H9 (cell line): ENCODE data around the gene SRXN1. TPM values are rescaled to one million over a fixed set of nuclear protein-coding genes. Genes with fewer than 3 reads are reported as not detected.

Experiments
- DNase-seq: peaks from one replicate; pipeline ENCODE4 v3.0.0-alpha.2; 2017
- H2AFZ ChIP-seq: one replicate; pipeline ENCODE4 v1.6.1; 2013; ENCODE audit warnings: mild to moderate bottlenecking, low read length, control low read depth, moderate library complexity
- H2AK5ac ChIP-seq: 2 replicates; pipeline ENCODE4 v1.6.1; 2013; ENCODE audit warnings: low read length, control low read depth, mixed read lengths; ENCODE audit not compliant: insufficient read length
- H2BK120ac ChIP-seq: one replicate; pipeline ENCODE4 v1.6.1; 2013; ENCODE audit warnings: low read depth, mild to moderate bottlenecking, low read length, control low read depth, inconsistent platforms; ENCODE audit not compliant: poor library complexity, severe bottlenecking
- H2BK12ac ChIP-seq: 2 replicates; pipeline ENCODE4 v1.6.1; 2013; ENCODE audit warnings: low read length, control low read depth, mixed read lengths, low read depth; ENCODE audit not compliant: insufficient read length
- H2BK15ac ChIP-seq: 2 replicates; pipeline ENCODE4 v1.6.1; 2013; ENCODE audit warnings: low read depth, low read length, control low read depth
- H2BK20ac ChIP-seq: one replicate; pipeline ENCODE4 v1.6.1; 2013; ENCODE audit warnings: low read depth, mild to moderate bottlenecking, low read length, control low read depth, inconsistent platforms; ENCODE audit not compliant: poor library complexity, severe bottlenecking
- H2BK5ac ChIP-seq: 2 replicates; pipeline ENCODE4 v1.6.1; 2013; ENCODE audit warnings: low read length, control low read depth, mixed read lengths; ENCODE audit not compliant: insufficient read length
- H3K14ac ChIP-seq: 2 replicates; pipeline ENCODE4 v1.6.1; 2013; ENCODE audit warnings: low read length, control low read depth; ENCODE audit not compliant: insufficient read depth
- H3K18ac ChIP-seq: 2 replicates; pipeline ENCODE4 v1.6.1; 2013; ENCODE audit warnings: low read depth, mild to moderate bottlenecking, mixed read lengths, low read length, control low read depth; ENCODE audit not compliant: insufficient read length
- H3K23ac ChIP-seq: 2 replicates; pipeline ENCODE4 v1.6.1; 2013; ENCODE audit warnings: low read length, control low read depth, mixed read lengths, low read depth; ENCODE audit not compliant: insufficient read length
- H3K23me2 ChIP-seq: 2 replicates; pipeline ENCODE4 v1.6.1; 2013; ENCODE audit warnings: low read depth, mild to moderate bottlenecking, mixed read lengths, low read length, control low read depth; ENCODE audit not compliant: insufficient read length, poor library complexity, severe bottlenecking
- H3K27ac ChIP-seq: 2 replicates; pipeline ENCODE4 v1.5.1; 2013; ENCODE audit warnings: low read length, control low read depth, mixed read lengths, low read depth; ENCODE audit not compliant: insufficient read length
- H3K27me3 ChIP-seq: 2 replicates; pipeline ENCODE4 v1.6.1; 2013; ENCODE audit warnings: low read length, control low read depth, inconsistent platforms; ENCODE audit not compliant: insufficient read depth
- H3K4ac ChIP-seq: 2 replicates; pipeline ENCODE4 v1.6.1; 2013; ENCODE audit warnings: low read depth, mild to moderate bottlenecking, control low read depth, inconsistent platforms, low read length, moderate library complexity
- H3K4me1 ChIP-seq: 2 replicates; pipeline ENCODE4 v1.6.1; 2013; ENCODE audit warnings: low read length, control low read depth, inconsistent platforms; ENCODE audit not compliant: insufficient read depth
- H3K4me2 ChIP-seq: 2 replicates; pipeline ENCODE4 v1.6.1; 2013; ENCODE audit warnings: low read length, control low read depth, mixed read lengths; ENCODE audit not compliant: insufficient read length, insufficient read depth
- H3K56ac ChIP-seq: 2 replicates; pipeline ENCODE4 v1.6.1; 2013; ENCODE audit warnings: low read depth, mild to moderate bottlenecking, mixed read lengths, low read length, control low read depth; ENCODE audit not compliant: insufficient read length
- H3K79me1 ChIP-seq: 2 replicates; pipeline ENCODE4 v1.6.1; 2013; ENCODE audit warnings: low read depth, mild to moderate bottlenecking, moderate library complexity, low read length, control low read depth, inconsistent platforms; ENCODE audit not compliant: insufficient read depth, poor library complexity, severe bottlenecking
- H3K79me2 ChIP-seq: 2 replicates; pipeline ENCODE4 v1.6.1; 2013; ENCODE audit warnings: low read length, control low read depth, inconsistent platforms; ENCODE audit not compliant: insufficient read depth
- H3K9ac ChIP-seq: 2 replicates; pipeline ENCODE4 v1.6.1; 2013; ENCODE audit warnings: low read length, control low read depth, mixed read lengths; ENCODE audit not compliant: insufficient read length; ENCODE audit errors: extremely low read depth
- H3K9me3 ChIP-seq: one replicate; pipeline ENCODE4 v1.6.1; 2013; ENCODE audit warnings: low read depth, low read length, inconsistent platforms; ENCODE audit not compliant: control insufficient read depth
- H3T11ph ChIP-seq: one replicate; pipeline ENCODE4 v1.6.1; 2013; ENCODE audit warnings: mild to moderate bottlenecking, low read length, control low read depth, inconsistent platforms
- H4K20me1 ChIP-seq: one replicate; pipeline ENCODE4 v1.6.1; 2013; ENCODE audit not compliant: control insufficient read depth, insufficient read length, insufficient read depth
- H4K5ac ChIP-seq: 2 replicates; pipeline ENCODE4 v1.6.1; 2013; ENCODE audit warnings: low read depth, mild to moderate bottlenecking, mixed read lengths, low read length, control low read depth; ENCODE audit not compliant: insufficient read length
- H4K8ac ChIP-seq: replicated peaks from 2 replicates; pipeline ENCODE4 v1.6.1; 2013; ENCODE audit warnings: low read length, control low read depth, mixed read lengths, low read depth; ENCODE audit not compliant: insufficient read length
- H4K91ac ChIP-seq: 2 replicates; pipeline ENCODE4 v1.6.1; 2013; ENCODE audit warnings: low read depth, mild to moderate bottlenecking, moderate library complexity, mixed read lengths, low read length, control low read depth; ENCODE audit not compliant: insufficient read length
- H3K27ac Mint-ChIP-seq, 3 experiments: 2 replicates in 2 of 3; 3 replicates in 1 of 3; pipeline ENCODE4 v1.8.0; 2020 to 2021; ENCODE audit warnings: mixed read lengths in 3 of 3, mild to moderate bottlenecking in 1 of 3, moderate library complexity in 1 of 3
- H3K27me3 Mint-ChIP-seq: 2 replicates; pipeline ENCODE4 v1.8.0; 2021; ENCODE audit warnings: low read depth, mild to moderate bottlenecking, moderate library complexity, mixed read lengths
- H3K36me3 Mint-ChIP-seq, 3 experiments: 2 replicates in 2 of 3; 3 replicates in 1 of 3; pipeline ENCODE4 v1.8.0; 2020 to 2021; ENCODE audit warnings: low read depth in 3 of 3, mixed read lengths in 3 of 3; ENCODE audit not compliant: insufficient read depth in 1 of 3
- H3K4me1 Mint-ChIP-seq, 2 experiments: 2 replicates each; pipeline ENCODE4 v1.8.0; 2020; ENCODE audit warnings: mixed read lengths in 2 of 2
- H3K4me3 Mint-ChIP-seq, 2 experiments: 2 replicates in 1 of 2; 3 replicates in 1 of 2; pipeline ENCODE4 v1.8.0; 2020 to 2021; ENCODE audit warnings: mild to moderate bottlenecking in 2 of 2, mixed read lengths in 2 of 2, moderate library complexity in 1 of 2
- H3K9me3 Mint-ChIP-seq, 2 experiments: 2 replicates in 1 of 2; 3 replicates in 1 of 2; pipeline ENCODE4 v1.8.0; 2020; ENCODE audit warnings: mild to moderate bottlenecking in 2 of 2, mixed read lengths in 2 of 2, moderate library complexity in 1 of 2
- WGBS: extraction: QIAGEN DNeasy Blood & Tissue Kit; methylation state at CpG from one replicate; pipeline ENCODE4 v1.1.7; 2013; ENCODE audit warnings: missing lambda C conversion rate, low lambda C conversion rate, mixed read lengths; ENCODE audit not compliant: insufficient read length; ENCODE audit errors: extremely low coverage; 5-methylcytosine and 5-hydroxymethylcytosine counted together
- total RNA-seq: library from RNA; stranded (reverse); gene quantifications from 2 replicates; pipeline ENCODE4 v1.2.1, GENCODE V29; 2021
- TF ChIP-seq, protein P1 (sequence below): fragments of 200-600 bp; sonication (generic); conservative IDR thresholded peaks from 3 replicates; pipeline ENCODE4 v1.8.0; 2021; ENCODE audit warnings: antibody characterized with exemption, mild to moderate bottlenecking

The SRXN1 gene
- total RNA-seq, 1 experiment from 2014 or later, result 25.7 TPM

DNA sequence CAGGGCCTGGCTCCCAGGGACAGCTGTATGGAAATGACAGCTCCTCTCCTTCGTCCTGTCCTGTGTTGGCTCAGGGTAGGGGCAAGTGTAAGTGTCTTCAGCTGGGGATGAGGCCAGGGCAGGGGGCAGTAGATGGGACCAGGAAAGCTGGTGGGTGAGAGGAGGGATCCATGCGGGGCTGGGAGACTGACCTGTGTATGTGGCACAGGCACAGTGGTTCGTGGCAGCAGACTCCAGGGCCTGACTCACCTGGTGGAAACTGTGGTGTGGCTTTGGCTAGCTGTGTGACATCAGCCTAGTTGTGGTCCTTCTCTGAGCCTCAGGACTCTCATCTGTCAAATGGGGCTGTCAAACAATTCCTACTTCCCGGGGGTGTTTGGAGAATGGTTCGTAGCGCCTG lies 36.3 kb upstream of the SRXN1 start:
- TF ChIP-seq, protein P1, sequence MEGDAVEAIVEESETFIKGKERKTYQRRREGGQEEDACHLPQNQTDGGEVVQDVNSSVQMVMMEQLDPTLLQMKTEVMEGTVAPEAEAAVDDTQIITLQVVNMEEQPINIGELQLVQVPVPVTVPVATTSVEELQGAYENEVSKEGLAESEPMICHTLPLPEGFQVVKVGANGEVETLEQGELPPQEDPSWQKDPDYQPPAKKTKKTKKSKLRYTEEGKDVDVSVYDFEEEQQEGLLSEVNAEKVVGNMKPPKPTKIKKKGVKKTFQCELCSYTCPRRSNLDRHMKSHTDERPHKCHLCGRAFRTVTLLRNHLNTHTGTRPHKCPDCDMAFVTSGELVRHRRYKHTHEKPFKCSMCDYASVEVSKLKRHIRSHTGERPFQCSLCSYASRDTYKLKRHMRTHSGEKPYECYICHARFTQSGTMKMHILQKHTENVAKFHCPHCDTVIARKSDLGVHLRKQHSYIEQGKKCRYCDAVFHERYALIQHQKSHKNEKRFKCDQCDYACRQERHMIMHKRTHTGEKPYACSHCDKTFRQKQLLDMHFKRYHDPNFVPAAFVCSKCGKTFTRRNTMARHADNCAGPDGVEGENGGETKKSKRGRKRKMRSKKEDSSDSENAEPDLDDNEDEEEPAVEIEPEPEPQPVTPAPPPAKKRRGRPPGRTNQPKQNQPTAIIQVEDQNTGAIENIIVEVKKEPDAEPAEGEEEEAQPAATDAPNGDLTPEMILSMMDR, result no peak

More for the DNA sequence above, 36.3 kb upstream of the SRXN1 start:
- Mint-ChIP-seq H3K36me3 (no peaks in the 10 kb centered on the region), H3K4me1 (peaks cover 12 to 26% of the 10 kb centered on the region in 2 experiments), H3K27me3 (peaks cover 9% of the 10 kb centered on the region; the same call in 1 of the 2 replicates), H3K9me3 (no peaks in the 10 kb centered on the region), H3K4me3 (no peak overlapping the region), H3K27ac (no peak overlapping the region; a peak in 1 of 7 replicates)
- Histone ChIP-seq H2BK5ac (no peak overlapping the region), H2BK20ac (no peak overlapping the region), H3K23me2 (no peaks in the 10 kb centered on the region), H3K4ac (no peak overlapping the region), H3K27ac (no peak overlapping the region), H2AK5ac (no peak overlapping the region), H3K27me3 (no peaks in the 10 kb centered on the region), H4K91ac (no peak overlapping the region), H3T11ph (no peak overlapping the region), H2AFZ (no peak overlapping the region), H3K9ac (no peak overlapping the region), H3K14ac (no peak overlapping the region; the same call in 1 of the 2 replicates), H2BK12ac (no peak overlapping the region), H4K20me1 (no peaks in the 10 kb centered on the region), H3K23ac (no peak overlapping the region), H3K4me2 (no peak overlapping the region), H3K79me2 (no peaks in the 10 kb centered on the region), H4K5ac (no peak overlapping the region), H2BK15ac (no peak overlapping the region), H3K56ac (no peak overlapping the region), H3K18ac (no peak overlapping the region), H3K4me1 (no peaks in the 10 kb centered on the region), H4K8ac (no peak overlapping the region), H3K9me3 (no peaks in the 10 kb centered on the region), H2BK120ac (no peak overlapping the region), H3K79me1 (no peaks in the 10 kb centered on the region)
- no peak for DNase-seq
- WGBS, result no CpG with 5 or more reads among the region's 6 CpGs
